Upper lobe of right lung (tissue), 1 donor: ENCODE measurements around the gene EVL. TPM values are rescaled to one million over a fixed set of nuclear protein-coding genes. Genes with fewer than 3 reads are reported as not detected.

Source experiments
- ATAC-seq: fragments of 200-7000 bp; cut with Tn5 transposase; one replicate; pipeline ENCODE4 v1.9.1; 2020; ENCODE audit warnings: mild to moderate bottlenecking, moderate library complexity
- DNase-seq: peaks from one replicate; pipeline ENCODE4 v3.0.0-alpha.2; 2020
- H3K27ac ChIP-seq: fragments of 200-600 bp; one replicate; pipeline ENCODE4 v1.8.0; 2022
- H3K27me3 ChIP-seq: fragments of 200-600 bp; one replicate; pipeline ENCODE4 v1.8.0; 2022; ENCODE audit warnings: mild to moderate bottlenecking
- H3K36me3 ChIP-seq: fragments of 200-600 bp; one replicate; pipeline ENCODE4 v1.8.0; 2022
- H3K4me1 ChIP-seq: fragments of 200-600 bp; one replicate; pipeline ENCODE4 v1.8.0; 2022
- H3K4me3 ChIP-seq: fragments of 200-600 bp; one replicate; pipeline ENCODE4 v1.8.0; 2022; ENCODE audit warnings: mild to moderate bottlenecking
- H3K9me3 ChIP-seq: fragments of 200-600 bp; one replicate; pipeline ENCODE4 v1.8.0; 2022
- CTCF ChIP-seq: fragments of 200-600 bp; IDR thresholded peaks from one replicate; pipeline ENCODE4 v1.8.0; 2022; ENCODE audit warnings: antibody characterized with exemption
- intact Hi-C: fragments of 100-400 bp; cut with DNase I; formaldehyde crosslinking; loops from one replicate; pipeline ENCODE4 v1.11.0; 2022
- total RNA-seq: library from RNA; stranded (reverse); fragmentation: NEBNext Ultra II Directional; extraction: Animal tissue kit (Norgen Biotek cat#: 25700); gene quantifications from one replicate; pipeline ENCODE4 v1.2.1, GENCODE V29; 2021
- donor health status: DM: no; HTN: yes; CAD: no; lungs with severe emphysema.

The EVL gene
- total RNA-seq, 1 donor from 2014 or later, result 206 TPM

GRCh38 chr14:100019156-100019744, 46.0 kb upstream of the EVL start:
- Histone ChIP-seq H3K9me3 (no peaks in the 10 kb centered on the region), H3K4me1 (peaks cover 23% of the 10 kb centered on the region), H3K27ac (no peak overlapping the region), H3K4me3 (no peak overlapping the region), H3K27me3 (no peaks in the 10 kb centered on the region), H3K36me3 (no peaks in the 10 kb centered on the region)
- ATAC-seq (no peak), DNase-seq (no peak)
- no peak for TF ChIP-seq CTCF
- intact Hi-C loops, result no loop called here

- Histone ChIP-seq H3K4me3 (no peak overlapping the region), H3K27ac (no peak overlapping the region), H3K4me1 (peaks cover 30% of the 10 kb centered on the region), H3K27me3 (no peaks in the 10 kb centered on the region), H3K9me3 (no peaks in the 10 kb centered on the region), H3K36me3 (no peaks in the 10 kb centered on the region)
- no peak for DNase-seq
- no peak for ATAC-seq
- no peak for TF ChIP-seq CTCF
- intact Hi-C loops, result no loop called here
Observed at GRCh38 chr14:100020629-100021028, 44.6 kb upstream of the EVL start.

- Histone ChIP-seq H3K36me3 (no peaks in the 10 kb centered on the region), H3K4me3 (no peak overlapping the region), H3K27me3 (no peaks in the 10 kb centered on the region), H3K9me3 (no peaks in the 10 kb centered on the region), H3K27ac (no peak overlapping the region), H3K4me1 (peaks cover 18% of the 10 kb centered on the region)
- intact Hi-C loops, result no loop called here
- TF ChIP-seq CTCF, result no peak
- DNase-seq, result no peak
- ATAC-seq, result no peak
Observed at GRCh38 chr14:100022772-100023451, 42.3 kb upstream of the EVL start.

- H3K4me3 ChIP-seq, result no peak overlapping the region
- DNase-seq, result peak; percentile 70
- no peaks in the 10 kb centered on the region for H3K36me3 ChIP-seq
- H3K27me3 ChIP-seq, result no peaks in the 10 kb centered on the region
- peak; percentile 27 for TF ChIP-seq CTCF
- ATAC-seq, result peak; percentile 95
- intact Hi-C loops, result no loop called here
- H3K4me1 ChIP-seq, result peaks cover 19% of the 10 kb centered on the region
- no peak overlapping the region for H3K27ac ChIP-seq
- H3K9me3 ChIP-seq, result no peaks in the 10 kb centered on the region
Observed at GRCh38 chr14:100025111-100025510, 40.1 kb upstream of the EVL start.

GRCh38 chr14:100027771-100028490, 37.3 kb upstream of the EVL start:
- H3K9me3 ChIP-seq, result no peaks in the 10 kb centered on the region
- no peak overlapping the region for H3K27ac ChIP-seq
- H3K27me3 ChIP-seq, result no peaks in the 10 kb centered on the region
- ATAC-seq, result no peak
- no peaks in the 10 kb centered on the region for H3K36me3 ChIP-seq
- no peak for DNase-seq
- no peak for TF ChIP-seq CTCF
- peaks cover 43% of the 10 kb centered on the region for H3K4me1 ChIP-seq
- intact Hi-C loops, result no loop called here
- H3K4me3 ChIP-seq, result no peak overlapping the region
